ENCODE measurements around the gene RIMBP2.
A peak's percentile ranks its signal among the peaks of the same experiment; 100 is the strongest.

DNA sequence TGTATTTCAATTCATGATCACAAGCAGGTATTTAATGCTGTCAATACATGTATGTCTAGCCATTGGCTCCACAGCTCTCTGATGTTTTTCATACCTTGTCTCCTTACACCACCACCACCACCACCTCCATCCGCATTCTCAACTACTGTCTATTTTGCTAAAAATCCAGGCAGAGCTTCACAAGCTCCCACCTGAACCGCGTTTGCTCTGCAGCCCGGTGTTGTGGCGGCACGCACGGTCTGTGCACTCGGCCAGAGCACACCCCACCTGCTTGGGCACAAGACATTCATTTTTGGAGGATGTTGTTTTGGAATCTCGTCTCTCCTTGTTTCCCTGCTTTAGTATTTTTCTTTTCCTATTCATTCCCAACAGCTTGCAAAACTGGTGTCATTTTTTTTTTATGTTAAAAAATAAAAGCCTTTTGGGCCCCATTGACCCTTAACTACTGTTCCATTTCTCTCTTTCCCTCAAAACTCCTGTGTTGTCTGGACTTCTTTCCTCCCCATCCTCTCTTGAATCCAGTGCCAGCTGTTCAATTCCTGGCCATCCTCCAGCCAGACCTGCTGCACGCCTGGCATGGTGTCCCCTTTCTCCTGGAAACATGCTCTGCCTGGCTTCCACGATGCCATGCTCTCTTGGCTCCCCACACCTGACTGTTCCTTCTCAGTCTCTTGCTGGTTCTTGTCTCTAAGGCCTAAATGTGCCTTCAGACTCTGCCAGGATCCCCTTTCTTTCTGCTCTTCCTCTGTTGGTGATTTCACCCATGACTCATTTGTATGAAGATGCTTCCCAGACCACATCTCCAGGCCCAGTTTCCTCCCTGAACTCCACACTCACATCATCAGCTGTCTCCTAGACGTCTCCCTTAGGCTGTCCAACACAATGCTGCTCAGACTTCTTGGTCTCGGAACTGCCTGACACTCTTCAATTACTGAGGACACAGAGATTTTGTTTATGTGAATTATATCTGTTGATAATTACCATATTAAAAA lies 340.5 kb downstream of the RIMBP2 start:
- TF ChIP-seq TAF1 (IDR thresholded peaks at IDR 0.05; ENCODE audit: borderline replicate concordance, insufficient read depth, low read length) (no peak), POLR2AphosphoS5 (IDR thresholded peaks at IDR 0.05; ENCODE audit: low read depth, low read length) (no peak), SIN3A (IDR thresholded peaks at IDR 0.05; ENCODE audit: borderline replicate concordance, insufficient read depth, low read length) (no peak), REST (IDR thresholded peaks at IDR 0.05; ENCODE audit: insufficient read depth in 1 of 2, low read depth in 2 of 2, low read length in 2 of 2) (0 out of 4 replicates have a peak, but pooled peaks of 1 of the 2 experiments have one; percentile 20), FOXP2 (optimal IDR thresholded peaks at IDR 0.05; ENCODE audit: borderline replicate concordance, extremely low read depth, extremely low read length, insufficient read depth) (no peak)

Measured in PFSK-1 (cell line).